Progenitor cell of endocrine pancreas (in vitro differentiated cells): Measurements from ENCODE around the gene SEZ6L. TPM values are rescaled to one million over a fixed set of nuclear protein-coding genes. Genes with fewer than 3 reads are reported as not detected.

Experiments used
- DNase-seq: peaks from one replicate; pipeline ENCODE4 v3.0.0; 2021; ENCODE audit warnings: low spot score; ENCODE audit not compliant: unreplicated experiment
- H3K27ac Mint-ChIP-seq: 2 replicates; pipeline ENCODE4 v1.8.0; 2021; ENCODE audit warnings: mild to moderate bottlenecking, moderate library complexity, mixed read lengths
- H3K27me3 Mint-ChIP-seq: 2 replicates; pipeline ENCODE4 v1.8.0; 2021; ENCODE audit warnings: mixed read lengths
- H3K36me3 Mint-ChIP-seq: 2 replicates; pipeline ENCODE4 v1.8.0; 2022; ENCODE audit warnings: mixed read lengths; ENCODE audit not compliant: insufficient read depth
- H3K4me1 Mint-ChIP-seq: 2 replicates; pipeline ENCODE4 v1.8.0; 2021; ENCODE audit warnings: low read depth, mixed read lengths
- H3K4me3 Mint-ChIP-seq: 2 replicates; pipeline ENCODE4 v1.8.0; 2021; ENCODE audit warnings: low read depth, mild to moderate bottlenecking, moderate library complexity, mixed read lengths
- H3K9me3 Mint-ChIP-seq: 2 replicates; pipeline ENCODE4 v1.8.0; 2021; ENCODE audit warnings: low read depth, mixed read lengths
- total RNA-seq: library from RNA; stranded (reverse); gene quantifications from 2 replicates; pipeline ENCODE4 v1.2.1, GENCODE V29; 2021
- TF ChIP-seq, protein P1 (sequence below): fragments of 200-600 bp; sonication (generic); IDR thresholded peaks from one replicate; pipeline ENCODE4 v1.5.0; 2021; ENCODE audit warnings: antibody characterized with exemption, mild to moderate bottlenecking; ENCODE audit not compliant: unreplicated experiment

SEZ6L gene
- total RNA-seq, 1 donor from 2014 or later, result 26.2 TPM

DNA sequence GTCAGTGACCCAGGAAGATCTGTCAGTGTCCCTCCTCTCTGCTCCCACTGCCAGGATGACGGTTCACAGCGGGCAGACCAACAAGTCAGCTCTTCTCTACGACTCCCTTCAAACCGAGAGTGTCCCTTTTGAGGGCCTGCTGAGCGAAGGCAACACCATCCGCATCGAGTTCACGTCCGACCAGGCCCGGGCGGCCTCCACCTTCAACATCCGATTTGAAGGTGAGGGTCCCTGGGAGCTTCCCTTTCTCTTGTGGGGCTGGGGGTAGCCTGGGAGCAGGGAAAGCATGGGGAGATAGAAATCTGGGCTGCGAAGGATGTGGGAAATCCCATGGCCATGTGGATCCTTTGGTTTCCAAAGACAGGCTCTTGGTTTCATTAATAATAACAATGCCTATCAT, 141.4 kb downstream of the SEZ6L start:
- H3K27ac Mint-ChIP-seq, result no peak overlapping the region
- no peak for DNase-seq
- H3K27me3 Mint-ChIP-seq, result no peaks in the 10 kb centered on the region
- TF ChIP-seq, protein P1, sequence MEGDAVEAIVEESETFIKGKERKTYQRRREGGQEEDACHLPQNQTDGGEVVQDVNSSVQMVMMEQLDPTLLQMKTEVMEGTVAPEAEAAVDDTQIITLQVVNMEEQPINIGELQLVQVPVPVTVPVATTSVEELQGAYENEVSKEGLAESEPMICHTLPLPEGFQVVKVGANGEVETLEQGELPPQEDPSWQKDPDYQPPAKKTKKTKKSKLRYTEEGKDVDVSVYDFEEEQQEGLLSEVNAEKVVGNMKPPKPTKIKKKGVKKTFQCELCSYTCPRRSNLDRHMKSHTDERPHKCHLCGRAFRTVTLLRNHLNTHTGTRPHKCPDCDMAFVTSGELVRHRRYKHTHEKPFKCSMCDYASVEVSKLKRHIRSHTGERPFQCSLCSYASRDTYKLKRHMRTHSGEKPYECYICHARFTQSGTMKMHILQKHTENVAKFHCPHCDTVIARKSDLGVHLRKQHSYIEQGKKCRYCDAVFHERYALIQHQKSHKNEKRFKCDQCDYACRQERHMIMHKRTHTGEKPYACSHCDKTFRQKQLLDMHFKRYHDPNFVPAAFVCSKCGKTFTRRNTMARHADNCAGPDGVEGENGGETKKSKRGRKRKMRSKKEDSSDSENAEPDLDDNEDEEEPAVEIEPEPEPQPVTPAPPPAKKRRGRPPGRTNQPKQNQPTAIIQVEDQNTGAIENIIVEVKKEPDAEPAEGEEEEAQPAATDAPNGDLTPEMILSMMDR, result no peak
- H3K4me3 Mint-ChIP-seq, result no peak overlapping the region
- H3K4me1 Mint-ChIP-seq, result no peaks in the 10 kb centered on the region
- no peaks in the 10 kb centered on the region for H3K36me3 Mint-ChIP-seq
- H3K9me3 Mint-ChIP-seq, result peaks cover 2% of the 10 kb centered on the region

DNA sequence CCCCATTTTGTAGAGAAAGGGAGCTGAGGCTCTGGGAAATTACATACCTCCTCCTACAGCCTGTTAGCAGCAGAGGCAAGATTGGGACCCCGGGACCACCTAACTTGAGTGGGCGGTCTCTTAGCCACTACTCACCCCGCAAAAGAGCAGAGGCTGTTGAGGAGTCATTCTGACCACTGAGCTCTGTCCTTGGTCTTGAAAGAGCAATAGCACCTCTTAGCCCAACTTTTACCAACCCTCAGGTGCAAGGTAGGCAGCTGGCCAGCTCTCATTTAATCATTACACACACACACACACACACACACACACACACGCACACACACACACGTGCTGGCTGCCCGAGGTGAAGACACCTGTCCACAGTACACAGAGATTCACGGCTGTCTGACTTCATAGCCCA, 144.0 kb downstream of the SEZ6L start:
- Mint-ChIP-seq H3K4me1 (no peaks in the 10 kb centered on the region), H3K27ac (no peak overlapping the region), H3K4me3 (no peak overlapping the region), H3K36me3 (no peaks in the 10 kb centered on the region), H3K27me3 (no peaks in the 10 kb centered on the region), H3K9me3 (no peaks in the 10 kb centered on the region)
- TF ChIP-seq, protein P1, result no peak
- DNase-seq, result no peak

DNA sequence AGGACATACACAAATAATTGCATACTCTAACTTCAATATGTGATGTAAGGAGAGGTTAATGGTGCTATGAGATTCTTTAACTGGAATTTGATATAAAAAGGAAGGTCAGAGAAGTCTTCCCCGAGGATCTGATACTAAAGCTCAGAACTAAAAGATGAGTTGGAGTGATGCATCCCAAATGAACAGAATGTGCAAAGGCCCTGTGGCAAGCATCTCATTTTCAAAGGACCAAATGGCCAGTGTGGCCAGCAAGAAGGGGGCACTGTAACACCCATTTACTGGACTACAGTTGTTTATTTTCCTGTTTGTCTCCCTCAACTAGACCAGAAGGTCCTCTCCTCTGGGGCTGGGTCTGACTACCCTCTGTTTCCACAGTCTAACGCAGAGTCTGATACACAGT, 144.9 kb downstream of the SEZ6L start:
- no peaks in the 10 kb centered on the region for H3K4me1 Mint-ChIP-seq
- DNase-seq, result no peak
- no peaks in the 10 kb centered on the region for H3K9me3 Mint-ChIP-seq
- H3K27me3 Mint-ChIP-seq, result no peaks in the 10 kb centered on the region
- H3K27ac Mint-ChIP-seq, result no peak overlapping the region
- no peaks in the 10 kb centered on the region for H3K36me3 Mint-ChIP-seq
- TF ChIP-seq, protein P1, result no peak
- no peak overlapping the region for H3K4me3 Mint-ChIP-seq

DNA sequence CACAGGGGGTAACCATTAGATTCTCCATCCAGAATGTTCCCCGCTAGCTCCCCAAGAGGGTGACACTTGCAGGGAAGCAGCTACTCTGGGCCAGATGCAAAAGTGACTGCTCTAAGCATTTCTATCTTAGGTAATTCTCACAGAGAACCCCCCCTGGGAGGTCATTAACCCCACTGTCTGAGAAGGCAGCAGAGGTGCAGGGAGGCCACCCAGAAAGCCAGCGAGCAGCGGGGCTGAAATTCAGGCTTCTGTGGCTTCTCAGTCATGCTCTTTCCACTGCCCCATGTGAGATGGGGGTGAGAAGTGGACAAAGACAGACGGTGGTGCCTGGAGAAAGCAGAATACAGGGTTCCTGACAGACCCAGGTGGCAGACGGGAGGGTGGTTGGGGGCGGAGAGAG, 145.4 kb downstream of the SEZ6L start:
- Mint-ChIP-seq H3K27ac (no peak overlapping the region), H3K27me3 (peaks cover 3% of the 10 kb centered on the region), H3K9me3 (no peaks in the 10 kb centered on the region), H3K4me1 (no peaks in the 10 kb centered on the region), H3K4me3 (no peak overlapping the region), H3K36me3 (no peaks in the 10 kb centered on the region)
- TF ChIP-seq, protein P1, result no peak
- no peak for DNase-seq

DNA sequence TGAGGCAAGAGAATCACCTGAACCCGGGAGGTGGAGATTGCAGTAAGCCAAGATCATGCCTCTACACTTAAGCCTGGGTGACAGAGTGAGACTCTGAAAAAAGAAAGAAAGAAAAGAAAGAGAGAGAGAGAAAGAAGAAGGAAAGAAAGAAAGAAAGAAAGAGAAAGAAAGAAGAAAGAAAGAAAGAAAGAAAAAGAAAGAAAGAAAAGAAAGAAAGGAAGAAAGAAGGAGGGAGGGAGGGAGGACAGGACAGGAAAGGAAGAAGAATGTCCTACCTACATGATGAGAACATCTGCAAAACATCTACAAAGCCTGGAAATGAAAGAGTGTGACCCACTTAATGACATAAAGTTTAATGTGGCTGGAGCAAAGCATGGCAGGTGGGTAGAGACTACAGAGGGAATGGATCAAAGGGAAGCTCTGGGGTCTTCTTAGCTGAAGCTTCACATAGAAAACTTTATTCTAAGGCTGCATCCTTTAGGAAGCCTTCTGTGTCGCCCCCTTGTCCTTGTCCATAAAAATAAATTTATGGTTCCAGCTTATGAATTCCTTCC, 147.5 kb downstream of the SEZ6L start:
- Mint-ChIP-seq H3K4me3 (no peak overlapping the region), H3K27ac (no peak overlapping the region), H3K9me3 (no peaks in the 10 kb centered on the region), H3K27me3 (peaks cover 3% of the 10 kb centered on the region), H3K36me3 (no peaks in the 10 kb centered on the region), H3K4me1 (no peaks in the 10 kb centered on the region)
- no peak for DNase-seq
- TF ChIP-seq, protein P1, result no peak
